ENCODE results near the gene POLR3E.

GRCh38 chr16:22335668-22336246 is 38.5 kb downstream of the POLR3E start:
- TF ChIP-seq CTCF (IDR thresholded peaks at IDR 0.05) (no peak), EP300 (IDR thresholded peaks at IDR 0.05) (no peak), POLR2AphosphoS5 (IDR thresholded peaks at IDR 0.05) (no peak)

All from gastroesophageal sphincter (tissue), 3 donors.